ENCODE measurements around the gene CXCR3.
"Not testable (repeated sequence)": the region's sequence is repeated elsewhere in the genome, so short reads cannot be mapped to it uniquely, and the experiment has no call there.

The CXCR3 gene

DNA sequence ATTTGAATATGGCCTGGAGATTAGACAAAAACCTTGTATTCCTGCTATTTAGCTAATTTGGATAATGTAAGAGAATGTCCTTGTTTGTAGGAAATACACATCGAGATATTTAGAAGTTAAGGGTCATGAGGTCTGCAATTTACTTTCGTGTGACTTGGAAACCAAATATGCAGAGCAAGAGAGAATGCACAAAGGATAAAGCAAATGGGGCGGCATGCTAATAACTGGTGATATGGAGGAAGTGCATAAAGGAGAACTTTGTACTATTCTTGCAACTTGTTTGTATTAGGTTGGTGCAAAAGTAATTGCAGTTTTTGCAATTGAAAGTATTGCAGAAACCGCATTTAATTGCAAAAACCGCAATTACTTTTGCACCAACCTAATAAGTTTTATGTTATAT lies 7.2 kb upstream of the CXCR3 start:
- ATAC-seq (replicated peaks) (no peak), DNase-seq (no peak)
- Mint-ChIP-seq H3K4me3 (no peak overlapping the region), H3K27me3 (no peaks in the 10 kb centered on the region), H3K9me3 (peaks cover 2 to 3% of the 10 kb centered on the region in 2 donors), H3K4me1 (peaks cover 38 to 53% of the 10 kb centered on the region in 2 donors), H3K27ac (no peak overlapping the region), H3K36me3 (peaks cover 10% of the 10 kb centered on the region in 2 donors)

DNA sequence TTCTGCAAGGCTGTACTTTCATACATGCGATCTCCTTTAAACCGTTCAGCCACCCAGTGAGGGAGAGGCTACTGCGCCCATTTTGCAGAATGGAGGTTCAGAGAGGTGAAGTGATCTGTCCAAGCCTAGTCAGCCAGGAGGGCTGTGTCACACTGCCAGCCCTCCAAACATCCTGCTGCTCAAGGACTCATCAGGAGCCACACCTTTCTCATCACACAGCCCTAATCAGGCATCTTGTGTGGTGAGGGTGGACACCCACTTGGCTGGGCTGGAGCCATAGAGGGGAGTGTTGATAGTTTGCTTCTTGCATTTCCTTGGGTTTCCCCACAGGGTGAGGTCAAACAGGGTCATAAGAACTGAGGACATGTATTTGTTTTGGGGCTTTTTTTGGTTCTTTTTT lies 5.4 kb upstream of the CXCR3 start:
- Mint-ChIP-seq H3K27me3 (no peaks in the 10 kb centered on the region), H3K27ac (peak overlapping the region; percentile 93), H3K9me3 (peaks cover 3% of the 10 kb centered on the region in 2 donors), H3K4me3 (no peak overlapping the region), H3K4me1 (peaks cover 34 to 57% of the 10 kb centered on the region in 2 donors), H3K36me3 (peaks cover 12 to 14% of the 10 kb centered on the region in 2 donors)
- DNase-seq (no peak), ATAC-seq (replicated peaks) (no peak)

DNA sequence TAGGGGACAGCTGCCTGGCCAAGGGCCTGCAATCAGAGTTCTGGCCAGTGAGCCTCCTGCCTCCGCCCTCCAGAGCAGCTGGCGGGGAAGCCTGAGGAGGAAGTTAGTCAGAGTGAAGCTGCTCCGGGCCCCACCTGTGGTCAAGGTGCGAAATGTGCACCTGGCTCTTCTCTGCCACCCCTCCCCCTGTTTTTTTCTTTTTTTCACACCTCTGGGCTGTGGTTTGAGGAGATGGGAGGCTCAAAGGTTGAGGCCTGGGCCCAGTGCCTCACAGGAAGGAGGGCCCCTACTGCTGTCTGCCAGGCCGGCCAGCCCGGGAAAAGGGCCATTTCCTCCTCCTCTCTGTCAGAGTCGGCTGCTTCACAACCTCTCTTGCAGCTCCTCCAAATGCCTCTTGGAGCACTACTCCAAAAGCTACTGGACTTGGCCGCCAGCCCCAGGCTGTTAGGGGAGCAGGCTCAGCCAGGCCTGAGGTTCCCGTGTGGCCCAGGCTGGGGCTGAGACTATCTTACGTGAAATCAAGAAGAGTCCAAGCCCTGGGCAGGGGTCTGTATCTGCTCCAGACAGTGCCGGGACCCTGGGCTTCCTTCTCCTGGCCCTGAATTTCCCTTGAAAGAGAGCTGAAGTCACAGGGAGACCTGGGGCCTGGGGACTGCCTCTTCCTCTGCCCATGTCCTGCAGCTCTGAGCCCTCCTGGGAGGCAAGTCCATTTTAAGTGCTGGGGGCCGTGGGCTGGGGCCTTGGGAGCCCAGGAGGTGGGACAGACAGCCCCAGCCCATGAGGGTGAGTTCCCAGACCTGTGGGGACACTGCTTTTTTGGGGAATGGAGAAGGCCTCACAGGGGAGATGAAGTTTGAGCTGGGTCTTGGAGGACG lies 4.5 kb upstream of the CXCR3 start:
- Mint-ChIP-seq H3K27me3 (no peaks in the 10 kb centered on the region), H3K9me3 (peaks cover 3% of the 10 kb centered on the region in 2 donors), H3K36me3 (peaks cover 12 to 19% of the 10 kb centered on the region in 2 donors), H3K4me1 (peaks cover 42 to 58% of the 10 kb centered on the region in 2 donors), H3K4me3 (peak overlapping the region in 1 of 2 donors; percentile 54), H3K27ac (peak overlapping the region; percentile 93)
- DNase-seq (peak; percentile 52), ATAC-seq (replicated peaks) (peak; percentile 20 to 44)

DNA sequence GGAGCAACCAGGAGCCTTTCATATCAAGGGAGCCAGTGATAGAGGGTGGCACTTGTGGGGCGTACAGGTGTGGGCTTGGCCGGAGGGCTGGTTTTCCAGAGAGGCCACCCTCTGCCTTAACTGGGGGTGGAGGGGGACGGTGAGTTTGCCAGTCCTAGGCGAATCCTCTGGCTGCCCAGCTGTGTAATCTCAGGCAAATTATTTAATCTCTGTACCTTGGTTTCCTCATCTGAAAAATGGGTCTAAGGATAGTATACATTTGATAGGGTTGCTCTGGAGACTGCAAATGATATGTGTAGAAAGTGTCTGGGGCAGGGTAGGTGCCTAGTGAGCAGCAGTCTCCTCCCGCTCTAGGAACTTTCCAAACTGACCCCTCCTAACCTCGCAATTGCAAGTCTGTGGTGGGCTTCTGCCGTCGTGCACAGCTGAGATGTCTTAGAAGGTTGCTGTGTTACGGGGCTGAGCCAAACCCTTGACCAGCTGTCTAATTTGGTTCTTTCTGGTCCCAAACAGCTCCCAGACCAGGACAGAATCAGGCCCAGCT lies 3.8 kb upstream of the CXCR3 start:
- peak overlapping the region; percentile 93 for H3K27ac Mint-ChIP-seq
- no peak overlapping the region for H3K4me3 Mint-ChIP-seq
- H3K27me3 Mint-ChIP-seq, result no peaks in the 10 kb centered on the region
- peaks cover 47 to 63% of the 10 kb centered on the region in 2 donors for H3K4me1 Mint-ChIP-seq
- H3K36me3 Mint-ChIP-seq, result peaks cover 12 to 23% of the 10 kb centered on the region in 2 donors
- ATAC-seq (replicated peaks) (no peak), DNase-seq (no peak)
- peaks cover 3% of the 10 kb centered on the region in 2 donors for H3K9me3 Mint-ChIP-seq

DNA sequence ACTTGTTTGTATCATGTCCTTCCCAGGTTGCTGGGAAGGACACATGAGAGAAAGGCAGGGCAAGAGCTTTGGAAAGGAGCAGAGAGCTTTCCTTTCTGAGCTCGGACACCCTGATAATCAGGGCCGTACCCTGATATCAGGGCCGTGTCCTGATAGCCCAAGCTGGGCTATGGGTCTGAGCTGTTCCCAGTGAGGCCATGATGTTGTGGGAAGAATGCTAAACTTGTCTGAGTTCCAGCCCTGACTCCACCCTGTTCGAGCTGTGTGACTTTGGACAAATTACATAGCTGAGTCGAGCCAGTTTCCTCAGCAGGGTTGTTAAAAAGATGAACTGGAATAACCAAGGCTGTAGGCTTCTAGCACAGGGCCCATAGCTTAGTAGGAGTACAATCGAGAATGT lies 3.3 kb upstream of the CXCR3 start:
- DNase-seq (no peak), ATAC-seq (replicated peaks) (no peak)
- H3K27ac Mint-ChIP-seq, result peak overlapping the region; percentile 22
- no peak overlapping the region for H3K4me3 Mint-ChIP-seq
- peaks cover 13 to 22% of the 10 kb centered on the region in 2 donors for H3K36me3 Mint-ChIP-seq
- peaks cover 48 to 68% of the 10 kb centered on the region in 2 donors for H3K4me1 Mint-ChIP-seq
- H3K9me3 Mint-ChIP-seq, result peaks cover 3% of the 10 kb centered on the region in 2 donors
- H3K27me3 Mint-ChIP-seq, result no peaks in the 10 kb centered on the region

DNA sequence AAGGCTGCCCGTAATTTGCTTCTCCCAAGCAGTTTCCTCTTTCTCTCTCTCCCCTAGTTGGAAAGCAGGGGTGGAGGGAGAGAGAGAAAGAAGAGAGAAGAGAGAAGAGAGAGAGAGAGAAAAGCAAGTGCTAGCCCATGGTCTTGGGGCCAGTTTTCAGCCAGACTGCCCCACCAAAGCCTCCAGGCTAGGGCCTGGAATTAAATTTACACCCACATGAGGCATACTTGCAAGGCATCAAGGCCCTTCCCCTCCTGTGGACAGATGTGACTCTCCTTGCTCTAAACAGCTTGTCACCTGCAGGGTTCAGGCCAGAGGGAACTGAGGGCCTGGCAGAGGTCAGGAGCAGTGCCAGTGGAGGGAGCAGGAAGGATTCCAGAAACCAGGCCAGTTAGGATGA lies 1.7 kb upstream of the CXCR3 start:
- no peak for ATAC-seq (replicated peaks)

DNA sequence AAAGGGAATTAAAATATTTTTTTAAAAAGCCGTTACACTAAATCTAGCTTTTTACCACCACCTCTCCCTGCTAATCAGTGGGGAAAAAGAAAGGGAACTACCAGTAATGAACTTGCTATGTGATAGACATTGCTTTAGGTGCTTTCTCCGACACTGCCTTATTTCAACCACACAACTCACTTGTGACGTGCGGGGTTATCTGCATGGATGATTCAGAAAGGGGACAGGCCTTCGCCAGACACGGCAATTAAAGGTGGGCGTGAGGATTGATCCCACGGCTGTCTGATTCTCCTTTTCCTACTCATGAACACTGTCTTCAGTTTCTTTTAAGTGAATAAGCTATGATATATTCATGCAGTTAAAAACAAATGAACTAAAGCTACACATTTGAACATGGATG lies 882 bp upstream of the CXCR3 start:
- H3K36me3 Mint-ChIP-seq, result peaks cover 24 to 40% of the 10 kb centered on the region in 2 donors
- H3K9me3 Mint-ChIP-seq, result peaks cover 3% of the 10 kb centered on the region in 2 donors
- no peaks in the 10 kb centered on the region for H3K27me3 Mint-ChIP-seq
- peaks cover 53 to 80% of the 10 kb centered on the region in 2 donors for H3K4me1 Mint-ChIP-seq
- H3K4me3 Mint-ChIP-seq, result no peak overlapping the region
- peak overlapping the region; percentile 92 for H3K27ac Mint-ChIP-seq
- peak; percentile 54 for DNase-seq
- ATAC-seq (replicated peaks), result peak; percentile 53 to 59

More for the DNA sequence above, 1.7 kb upstream of the CXCR3 start:
- H3K4me1 Mint-ChIP-seq, result peaks cover 53 to 78% of the 10 kb centered on the region in 2 donors
- no peak for DNase-seq
- H3K27ac Mint-ChIP-seq, result peak overlapping the region; percentile 92
- H3K27me3 Mint-ChIP-seq, result no peaks in the 10 kb centered on the region
- peaks cover 22 to 35% of the 10 kb centered on the region in 2 donors for H3K36me3 Mint-ChIP-seq
- peaks cover 3% of the 10 kb centered on the region in 2 donors for H3K9me3 Mint-ChIP-seq
- H3K4me3 Mint-ChIP-seq, result no peak overlapping the region

DNA sequence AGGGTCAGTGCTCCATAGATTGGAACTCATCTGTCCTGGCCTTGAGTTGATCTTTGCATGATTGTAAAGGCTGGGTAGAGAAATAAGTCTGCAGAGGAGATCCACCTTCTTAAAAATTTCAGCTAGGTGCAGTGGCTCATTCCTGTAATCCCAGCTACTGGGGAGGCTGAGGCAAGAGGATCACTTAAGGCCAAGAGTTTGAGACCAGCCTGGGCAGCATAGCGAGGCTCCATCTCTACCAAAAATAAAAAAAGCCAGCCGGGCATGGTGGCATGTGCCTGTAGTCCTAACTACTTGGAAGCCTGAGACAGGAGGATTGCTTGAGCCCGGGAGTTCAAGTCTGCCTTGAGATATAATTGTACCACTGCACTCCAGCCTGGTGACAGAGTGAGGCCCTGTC lies 476 bp upstream of the CXCR3 start:
- ATAC-seq (replicated peaks), result no peak
- Mint-ChIP-seq H3K4me3 (peak overlapping the region; percentile 68 to 71), H3K27me3 (no peaks in the 10 kb centered on the region), H3K9me3 (peaks cover 3% of the 10 kb centered on the region in 2 donors), H3K27ac (peak overlapping the region; percentile 92), H3K36me3 (peaks cover 24 to 40% of the 10 kb centered on the region in 2 donors), H3K4me1 (peaks cover 50 to 78% of the 10 kb centered on the region in 2 donors)
- DNase-seq, result no peak

DNA sequence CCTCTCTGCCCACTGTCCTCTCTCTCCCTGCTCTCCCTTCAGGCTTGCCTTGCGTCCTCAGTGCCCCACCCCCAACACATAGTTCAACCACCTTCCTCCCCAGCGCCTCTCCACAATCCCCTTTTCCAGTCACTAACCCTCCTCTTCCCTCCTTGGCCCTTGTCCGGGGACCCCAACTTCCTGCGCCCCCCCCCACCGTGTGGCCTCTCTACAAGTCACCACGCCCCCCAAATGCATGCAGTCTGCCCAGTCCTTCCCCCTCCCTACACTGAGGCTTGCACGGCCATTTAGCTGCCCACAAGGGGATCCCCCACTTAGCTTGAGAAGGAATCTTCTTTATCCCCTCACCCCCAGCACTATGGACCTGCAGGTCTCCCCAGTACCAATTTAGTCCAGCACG lies 569 bp downstream of the CXCR3 start:
- peak overlapping the region; percentile 68 to 71 for H3K4me3 Mint-ChIP-seq
- H3K27ac Mint-ChIP-seq, result peak overlapping the region; percentile 92
- ATAC-seq (replicated peaks) (peak; percentile 6 to 9), DNase-seq (no peak)
- H3K27me3 Mint-ChIP-seq, result no peaks in the 10 kb centered on the region
- H3K9me3 Mint-ChIP-seq, result peaks cover 3% of the 10 kb centered on the region in 2 donors
- H3K4me1 Mint-ChIP-seq, result peaks cover 42 to 68% of the 10 kb centered on the region in 2 donors
- H3K36me3 Mint-ChIP-seq, result peaks cover 23 to 40% of the 10 kb centered on the region in 2 donors

DNA sequence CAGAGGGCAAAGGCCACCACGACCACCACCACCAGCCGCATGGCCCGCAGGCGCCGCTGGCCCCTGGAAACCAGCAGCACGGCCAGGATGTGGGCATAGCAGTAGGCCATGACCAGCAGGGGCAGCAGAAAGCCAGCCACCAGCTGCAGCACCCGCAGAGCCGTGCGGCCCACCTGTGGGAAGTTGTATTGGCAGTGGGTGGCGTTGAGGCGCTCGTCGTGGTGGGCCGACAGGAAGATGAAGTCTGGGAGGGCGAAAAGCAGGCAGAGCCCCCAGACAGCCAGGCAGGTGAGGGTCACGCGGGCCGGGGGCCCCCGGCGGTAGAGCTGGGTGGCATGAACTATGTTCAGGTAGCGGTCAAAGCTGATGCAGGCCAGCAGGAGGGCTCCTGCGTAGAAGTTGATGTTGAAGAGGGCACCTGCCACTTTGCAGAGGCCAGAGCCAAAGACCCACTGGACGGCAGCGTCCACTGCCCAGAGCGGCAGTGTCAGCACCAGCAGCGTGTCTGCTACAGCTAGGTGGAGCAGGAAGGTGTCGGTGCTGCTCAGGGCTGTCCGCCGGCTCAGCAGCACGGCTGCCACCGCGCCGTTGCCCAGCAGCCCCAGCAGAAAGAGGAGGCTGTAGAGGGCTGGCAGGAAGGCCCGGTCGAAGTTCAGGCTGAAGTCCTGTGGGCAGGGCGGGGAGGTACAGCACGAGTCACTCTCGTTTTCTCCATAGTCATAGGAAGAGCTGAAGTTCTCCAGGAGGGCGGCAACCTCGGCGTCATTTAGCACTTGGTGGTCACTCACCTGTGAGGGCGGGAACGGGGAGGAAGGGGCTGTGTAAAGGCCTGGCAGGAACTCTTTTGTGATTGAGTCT lies 1.4 kb downstream of the CXCR3 start:
- DNase-seq, result no peak
- H3K4me3 Mint-ChIP-seq, result peak overlapping the region; percentile 30 to 45
- peaks cover 3% of the 10 kb centered on the region in 2 donors for H3K9me3 Mint-ChIP-seq
- H3K27me3 Mint-ChIP-seq, result no peaks in the 10 kb centered on the region
- H3K36me3 Mint-ChIP-seq, result peaks cover 24 to 42% of the 10 kb centered on the region in 2 donors
- H3K4me1 Mint-ChIP-seq, result peaks cover 38 to 61% of the 10 kb centered on the region in 2 donors
- H3K27ac Mint-ChIP-seq, result peak overlapping the region; percentile 47
- no peak for ATAC-seq (replicated peaks)

DNA sequence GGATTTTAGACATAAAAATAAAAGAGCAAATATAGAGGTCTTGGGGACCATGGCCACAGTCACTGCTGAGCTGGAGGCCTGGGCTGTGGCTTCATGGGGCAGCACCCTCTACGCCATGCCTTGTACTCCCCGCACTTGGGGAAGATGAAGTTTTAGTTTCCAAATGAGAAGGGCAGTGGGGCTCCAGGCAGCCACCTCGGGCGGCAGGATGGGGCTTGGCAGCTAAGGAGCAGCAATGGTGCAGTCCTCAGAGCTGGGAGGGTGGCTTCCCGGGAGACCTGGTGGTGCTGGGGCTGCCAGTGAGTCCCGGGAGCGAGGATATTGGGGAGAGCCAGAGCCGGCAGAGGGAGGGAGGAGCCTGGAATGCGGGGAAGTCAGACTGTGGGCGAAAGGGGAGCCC lies 2.4 kb downstream of the CXCR3 start:
- H3K4me1 Mint-ChIP-seq, result peaks cover 38 to 61% of the 10 kb centered on the region in 2 donors
- H3K4me3 Mint-ChIP-seq, result peak overlapping the region; percentile 28 to 64
- H3K36me3 Mint-ChIP-seq, result peaks cover 25 to 49% of the 10 kb centered on the region in 2 donors
- H3K27me3 Mint-ChIP-seq, result no peaks in the 10 kb centered on the region
- DNase-seq (no peak), ATAC-seq (replicated peaks) (peak in 1 of 2 donors; percentile 25)
- H3K9me3 Mint-ChIP-seq, result peaks cover 3% of the 10 kb centered on the region in 2 donors
- peak overlapping the region; percentile 89 for H3K27ac Mint-ChIP-seq

DNA sequence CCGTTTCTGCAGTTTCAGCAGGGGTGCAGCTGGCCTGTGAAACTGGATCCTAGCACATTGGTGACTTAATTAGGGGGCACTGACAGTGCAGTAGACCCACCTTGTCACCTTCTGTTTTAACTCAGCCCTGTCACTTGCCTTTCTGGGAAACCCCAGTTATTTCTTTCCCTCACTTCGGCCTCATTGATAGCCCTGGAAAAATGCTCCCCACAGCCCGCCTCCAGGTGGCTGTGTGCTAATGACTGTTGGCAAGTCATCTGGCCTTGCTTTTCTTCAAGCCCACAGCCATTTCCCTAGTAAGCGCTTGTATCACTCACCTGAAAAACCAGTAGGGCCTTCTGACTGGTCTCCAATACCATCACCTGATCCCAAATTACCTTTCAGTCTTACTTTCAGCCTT lies 3.3 kb downstream of the CXCR3 start:
- Mint-ChIP-seq H3K4me1 (peaks cover 34 to 52% of the 10 kb centered on the region in 2 donors), H3K9me3 (no peaks in the 10 kb centered on the region), H3K4me3 (no peak overlapping the region), H3K36me3 (peaks cover 22 to 45% of the 10 kb centered on the region in 2 donors), H3K27me3 (no peaks in the 10 kb centered on the region), H3K27ac (no peak overlapping the region)
- no peak for ATAC-seq (replicated peaks)
- no peak for DNase-seq

DNA sequence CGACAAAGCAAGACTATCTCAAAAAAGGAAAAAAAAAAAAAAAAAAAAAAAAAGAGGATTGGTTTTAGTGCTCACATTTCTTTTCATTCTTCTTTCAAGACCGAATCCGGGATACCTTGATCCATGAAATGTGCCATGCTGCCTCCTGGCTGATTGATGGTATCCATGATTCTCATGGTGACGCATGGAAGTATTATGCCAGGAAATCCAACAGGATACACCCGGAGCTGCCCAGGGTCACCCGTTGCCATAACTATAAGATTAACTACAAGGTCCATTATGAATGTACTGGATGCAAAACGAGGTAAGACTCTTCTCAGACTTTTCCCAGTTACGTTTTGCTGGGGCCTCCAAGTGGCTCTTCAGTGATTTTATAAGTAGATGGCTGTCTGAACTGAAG lies 6.1 kb downstream of the CXCR3 start:
- Mint-ChIP-seq H3K4me3 (no peak overlapping the region), H3K27ac (no peak overlapping the region)

DNA sequence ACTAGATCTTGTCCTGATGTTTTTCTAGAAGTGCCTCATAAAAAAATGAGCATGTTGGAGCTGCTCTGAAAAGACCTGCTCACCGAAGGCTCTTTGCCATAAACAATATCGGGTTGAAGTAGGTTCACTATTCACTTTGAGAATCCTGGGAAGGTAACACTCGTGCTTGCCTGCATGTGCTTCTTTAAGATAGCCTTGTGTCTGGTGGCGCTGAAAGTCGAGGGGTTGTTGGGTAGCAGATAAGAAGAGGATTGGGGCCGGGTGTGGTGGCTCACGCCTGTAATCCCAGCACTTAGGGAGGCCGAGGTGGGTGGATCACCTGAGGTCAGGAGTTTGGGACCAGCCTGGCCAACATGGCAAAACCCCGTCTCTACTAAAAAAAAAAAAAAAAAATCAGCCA lies 6.6 kb downstream of the CXCR3 start:
- H3K27ac Mint-ChIP-seq; ATAC-seq (replicated peaks); H3K27me3 Mint-ChIP-seq; H3K4me3 Mint-ChIP-seq; H3K9me3 Mint-ChIP-seq; DNase-seq: not testable (repeated sequence)
- Mint-ChIP-seq H3K4me1 (peaks cover 21 to 33% of the 10 kb centered on the region in 2 donors), H3K36me3 (peaks cover 40 to 50% of the 10 kb centered on the region in 2 donors)

More for the DNA sequence above, 6.1 kb downstream of the CXCR3 start:
- no peak for ATAC-seq (replicated peaks)
- Mint-ChIP-seq H3K4me1 (peaks cover 24 to 36% of the 10 kb centered on the region in 2 donors), H3K36me3 (peaks cover 40 to 50% of the 10 kb centered on the region in 2 donors), H3K27me3 (no peaks in the 10 kb centered on the region), H3K9me3 (no peaks in the 10 kb centered on the region)
- DNase-seq, result no peak
